Measurements from ENCODE around the gene MDP1. TPM values are rescaled to one million over a fixed set of nuclear protein-coding genes. Genes with fewer than 3 reads are reported as not detected.

Gene MDP1
- total RNA-seq, 1 experiment from 2014 or later, result 8.9 TPM

DNA sequence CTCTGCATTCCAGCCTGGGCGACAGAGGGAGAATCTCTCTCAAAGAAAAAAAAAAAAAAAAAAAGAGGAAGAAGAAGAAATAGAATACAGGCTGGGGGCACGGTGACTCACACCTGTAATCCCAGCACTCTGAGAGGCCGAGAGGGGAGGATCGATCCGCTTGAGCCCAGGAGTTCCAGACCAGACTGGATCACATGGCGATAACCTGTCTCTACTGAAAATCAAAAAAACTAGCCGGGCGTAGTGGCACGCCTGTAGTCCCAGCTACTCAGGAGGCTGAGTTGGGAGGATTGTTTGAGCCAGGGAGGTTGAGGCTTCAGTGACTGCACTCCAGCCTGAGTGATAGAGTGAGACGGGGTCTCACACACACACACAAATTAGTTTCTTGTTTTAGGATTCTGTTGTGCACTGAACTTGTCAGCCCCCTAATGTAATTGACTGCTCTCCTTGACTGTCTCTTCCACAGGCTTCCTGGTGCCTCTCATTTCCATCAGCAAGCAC, 27.5 kb upstream of the MDP1 start:
- no peaks in the 10 kb centered on the region for H3K27me3 ChIP-seq (ENCODE audit: control insufficient read depth, insufficient read depth, low read length)
- no peaks in the 10 kb centered on the region for H3K9me3 ChIP-seq (ENCODE audit: control insufficient read depth, insufficient read depth, low read depth, low read length)
- peaks cover 12% of the 10 kb centered on the region for H3K4me1 ChIP-seq (ENCODE audit: control insufficient read depth, insufficient read depth, low read length)
- intact Hi-C loops (cut with micrococcal nuclease; ENCODE audit: unreplicated experiment), result loop anchor here (1.0 kb wide), 1 partner anchor 54 kb away; no protein-coding TSS in a partner anchor
- H3K27ac ChIP-seq (ENCODE audit: low read length), result peak overlapping the region; percentile 93
- BruUV-seq (replicated peaks), result no TSS peak
- TF ChIP-seq, protein P1, sequence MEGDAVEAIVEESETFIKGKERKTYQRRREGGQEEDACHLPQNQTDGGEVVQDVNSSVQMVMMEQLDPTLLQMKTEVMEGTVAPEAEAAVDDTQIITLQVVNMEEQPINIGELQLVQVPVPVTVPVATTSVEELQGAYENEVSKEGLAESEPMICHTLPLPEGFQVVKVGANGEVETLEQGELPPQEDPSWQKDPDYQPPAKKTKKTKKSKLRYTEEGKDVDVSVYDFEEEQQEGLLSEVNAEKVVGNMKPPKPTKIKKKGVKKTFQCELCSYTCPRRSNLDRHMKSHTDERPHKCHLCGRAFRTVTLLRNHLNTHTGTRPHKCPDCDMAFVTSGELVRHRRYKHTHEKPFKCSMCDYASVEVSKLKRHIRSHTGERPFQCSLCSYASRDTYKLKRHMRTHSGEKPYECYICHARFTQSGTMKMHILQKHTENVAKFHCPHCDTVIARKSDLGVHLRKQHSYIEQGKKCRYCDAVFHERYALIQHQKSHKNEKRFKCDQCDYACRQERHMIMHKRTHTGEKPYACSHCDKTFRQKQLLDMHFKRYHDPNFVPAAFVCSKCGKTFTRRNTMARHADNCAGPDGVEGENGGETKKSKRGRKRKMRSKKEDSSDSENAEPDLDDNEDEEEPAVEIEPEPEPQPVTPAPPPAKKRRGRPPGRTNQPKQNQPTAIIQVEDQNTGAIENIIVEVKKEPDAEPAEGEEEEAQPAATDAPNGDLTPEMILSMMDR (IDR thresholded peaks at IDR 0.05), result no peak
- no peak for TF ChIP-seq TCF7L2 (IDR thresholded peaks at IDR 0.05; ENCODE audit: low read depth, low read length)
- TF ChIP-seq, protein P2, sequence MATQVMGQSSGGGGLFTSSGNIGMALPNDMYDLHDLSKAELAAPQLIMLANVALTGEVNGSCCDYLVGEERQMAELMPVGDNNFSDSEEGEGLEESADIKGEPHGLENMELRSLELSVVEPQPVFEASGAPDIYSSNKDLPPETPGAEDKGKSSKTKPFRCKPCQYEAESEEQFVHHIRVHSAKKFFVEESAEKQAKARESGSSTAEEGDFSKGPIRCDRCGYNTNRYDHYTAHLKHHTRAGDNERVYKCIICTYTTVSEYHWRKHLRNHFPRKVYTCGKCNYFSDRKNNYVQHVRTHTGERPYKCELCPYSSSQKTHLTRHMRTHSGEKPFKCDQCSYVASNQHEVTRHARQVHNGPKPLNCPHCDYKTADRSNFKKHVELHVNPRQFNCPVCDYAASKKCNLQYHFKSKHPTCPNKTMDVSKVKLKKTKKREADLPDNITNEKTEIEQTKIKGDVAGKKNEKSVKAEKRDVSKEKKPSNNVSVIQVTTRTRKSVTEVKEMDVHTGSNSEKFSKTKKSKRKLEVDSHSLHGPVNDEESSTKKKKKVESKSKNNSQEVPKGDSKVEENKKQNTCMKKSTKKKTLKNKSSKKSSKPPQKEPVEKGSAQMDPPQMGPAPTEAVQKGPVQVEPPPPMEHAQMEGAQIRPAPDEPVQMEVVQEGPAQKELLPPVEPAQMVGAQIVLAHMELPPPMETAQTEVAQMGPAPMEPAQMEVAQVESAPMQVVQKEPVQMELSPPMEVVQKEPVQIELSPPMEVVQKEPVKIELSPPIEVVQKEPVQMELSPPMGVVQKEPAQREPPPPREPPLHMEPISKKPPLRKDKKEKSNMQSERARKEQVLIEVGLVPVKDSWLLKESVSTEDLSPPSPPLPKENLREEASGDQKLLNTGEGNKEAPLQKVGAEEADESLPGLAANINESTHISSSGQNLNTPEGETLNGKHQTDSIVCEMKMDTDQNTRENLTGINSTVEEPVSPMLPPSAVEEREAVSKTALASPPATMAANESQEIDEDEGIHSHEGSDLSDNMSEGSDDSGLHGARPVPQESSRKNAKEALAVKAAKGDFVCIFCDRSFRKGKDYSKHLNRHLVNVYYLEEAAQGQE (IDR thresholded peaks at IDR 0.05; ENCODE audit: insufficient read depth in 1 of 2, low read depth in 2 of 2, low read length in 1 of 2), result no peak
- peaks cover 6% of the 10 kb centered on the region; the same call in 1 of the 2 replicates for H3K36me3 ChIP-seq (ENCODE audit: control insufficient read depth, insufficient read depth, low read length)
- H3K4me3 ChIP-seq (ENCODE audit: low read depth in 2 of 2, low read length in 2 of 2), result peak overlapping the region; percentile 77 to 91
- no peak for DNase-seq (ENCODE audit: low read depth, low spot score)
- CTCF ChIA-PET, result interaction anchor here (0.7 to 2.4 kb wide), 3 partner anchors 54 to 194 kb away, joined by 6 to 10 read pairs (median 8); partner anchors contain the start of genes DHRS1 and NOP9
- POLR2A ChIA-PET, result interaction anchor here (2.0 kb wide), 1 partner anchor 54 kb away, joined by 6 read pairs; no protein-coding TSS in a partner anchor
- in situ Hi-C loops (cut with HindIII; ENCODE audit: low pct_unique_long_range_greater_than_20kb, low sequenced_read_pairs), result no loop called here
- ATAC-seq, result no peak

DNA sequence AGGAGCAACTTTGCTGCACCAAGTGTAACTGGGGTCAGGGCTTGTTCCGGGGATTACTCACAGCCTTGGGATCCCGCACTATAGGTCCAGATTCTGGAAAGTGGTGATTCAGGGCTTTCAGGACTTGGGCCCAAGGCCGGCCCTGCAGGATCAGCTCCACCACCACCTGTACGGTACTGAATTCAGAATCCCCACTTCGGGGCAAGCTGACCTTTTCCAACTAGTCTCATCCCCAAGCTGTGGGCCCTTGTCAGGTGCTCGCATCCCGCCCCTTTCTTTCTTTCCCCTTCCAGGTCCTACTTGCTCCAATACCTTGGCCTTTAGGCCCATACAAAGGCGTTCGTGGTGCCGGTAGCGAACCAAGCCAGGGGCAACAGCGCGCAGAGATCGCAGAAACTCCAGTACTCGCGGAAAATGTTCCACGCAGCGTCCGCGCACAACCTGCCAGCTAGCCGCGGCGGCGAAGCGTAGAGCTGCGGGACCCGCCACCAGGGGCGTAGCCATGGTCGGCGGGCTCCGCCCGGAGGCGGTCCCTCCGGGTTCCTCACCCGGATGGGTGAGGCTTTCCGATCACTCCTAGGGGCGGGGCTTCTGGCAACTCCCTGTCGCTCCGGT, 26.1 kb upstream of the MDP1 start:
- in situ Hi-C loops (cut with HindIII; ENCODE audit: low pct_unique_long_range_greater_than_20kb, low sequenced_read_pairs) (no loop called here), intact Hi-C loops (cut with micrococcal nuclease; ENCODE audit: unreplicated experiment) (no loop called here)
- no peak for TF ChIP-seq TCF7L2 (IDR thresholded peaks at IDR 0.05; ENCODE audit: low read depth, low read length)
- TF ChIP-seq, protein P2 (IDR thresholded peaks at IDR 0.05; ENCODE audit: insufficient read depth in 1 of 2, low read depth in 2 of 2, low read length in 1 of 2), result no peak
- no peak for TF ChIP-seq SIN3A (IDR thresholded peaks at IDR 0.05; ENCODE audit: borderline replicate concordance, insufficient read depth, low read depth, low read length)
- no peak for TF ChIP-seq POLR2AphosphoS5 (IDR thresholded peaks at IDR 0.05; ENCODE audit: low read depth, low read length)
- TF ChIP-seq, protein P1 (IDR thresholded peaks at IDR 0.05), result no peak
- CTCF ChIA-PET, result interaction anchor here (0.6 to 2.4 kb wide), 6 partner anchors 29 to 81 kb away, joined by 3 to 8 read pairs (median 4); partner anchors contain the start of genes CHMP4A, DHRS1 and NOP9
- Histone ChIP-seq H3K9me3 (ENCODE audit: control insufficient read depth, insufficient read depth, low read depth, low read length) (no peaks in the 10 kb centered on the region), H3K27ac (ENCODE audit: low read length) (peak overlapping the region; percentile 93), H3K4me3 (ENCODE audit: low read depth in 2 of 2, low read length in 2 of 2) (peak overlapping the region; percentile 77 to 91), H3K27me3 (ENCODE audit: control insufficient read depth, insufficient read depth, low read length) (no peaks in the 10 kb centered on the region), H3K36me3 (ENCODE audit: control insufficient read depth, insufficient read depth, low read length) (peaks cover 6% of the 10 kb centered on the region; the same call in 1 of the 2 replicates), H3K4me1 (ENCODE audit: control insufficient read depth, insufficient read depth, low read length) (peaks cover 12% of the 10 kb centered on the region)
- POLR2A ChIA-PET, result interaction anchor here (0.6 to 2.0 kb wide), 5 partner anchors 53 to 201 kb away, joined by 3 to 6 read pairs (median 4); partner anchors contain the start of genes IPO4, NOP9 and SDR39U1
- peak; percentile 93 for ATAC-seq
- TSS peak; percentile 67 for BruUV-seq (replicated peaks)
- DNase-seq (ENCODE audit: low read depth, low spot score), result peak; percentile 72

Data from Panc1 (cell line).